WTC11 (cell line): Measurements from ENCODE around the gene DLG1. TPM values are rescaled to one million over a fixed set of nuclear protein-coding genes. Genes with fewer than 3 reads are reported as not detected.

Experiments
- ATAC-seq: fragments of 200-7000 bp; cut with Tn5 transposase; 2 replicates; pipeline ENCODE4 v1.10.0; 2021; ENCODE audit warnings: mild to moderate bottlenecking, moderate library complexity
- CTCF ChIA-PET: fragments of 300-600 bp; sonication (Branson Sonifier 250); formaldehyde crosslinking; loops from one replicate; lab custom pipeline; 2021; ENCODE audit warnings: antibody characterized with exemption; lab: Charles Lee
- POLR2A ChIA-PET: fragments of 350-600 bp; sonication (Branson Sonifier 250); formaldehyde crosslinking; loops from one replicate; lab custom pipeline; 2021; ENCODE audit warnings: antibody characterized with exemption; lab: Charles Lee
- DNase-seq: peaks from one replicate; pipeline ENCODE4 v3.0.0; 2021; ENCODE audit warnings: low spot score
- H3K27ac Mint-ChIP-seq: 2 replicates; pipeline ENCODE4 v1.8.0; 2021; ENCODE audit warnings: mixed read lengths
- H3K27me3 Mint-ChIP-seq: 2 replicates; pipeline ENCODE4 v1.8.0; 2021; ENCODE audit warnings: low read depth, mild to moderate bottlenecking, moderate library complexity, mixed read lengths
- H3K36me3 Mint-ChIP-seq: 2 replicates; pipeline ENCODE4 v1.8.0; 2021; ENCODE audit warnings: mixed read lengths
- H3K4me1 Mint-ChIP-seq: 2 replicates; pipeline ENCODE4 v1.8.0; 2022; ENCODE audit warnings: mixed read lengths
- H3K4me3 Mint-ChIP-seq: 2 replicates; pipeline ENCODE4 v1.8.0; 2021; ENCODE audit warnings: mild to moderate bottlenecking, moderate library complexity, mixed read lengths
- H3K9me3 Mint-ChIP-seq: 2 replicates; pipeline ENCODE4 v1.8.0; 2021; ENCODE audit warnings: mixed read lengths
- AFF4 ChIP-seq: sonication (generic); formaldehyde crosslinking; IDR thresholded peaks from 2 replicates; pipeline ENCODE4 v1.8.1; 2023; ENCODE audit warnings: mild to moderate bottlenecking, missing genetic modification reagents, borderline replicate concordance
- CTCF ChIP-seq: fragments of 200-600 bp; IDR thresholded peaks from 2 replicates; pipeline ENCODE4 v1.8.0; 2022; ENCODE audit warnings: antibody characterized with exemption
- EMX1 ChIP-seq: fragments of 250-450 bp; sonication (Bioruptor Pico); IDR thresholded peaks from 2 replicates; pipeline ENCODE4 v1.8.0; 2021; ENCODE audit warnings: mild to moderate bottlenecking
- ESRRA ChIP-seq: sonication (generic); formaldehyde crosslinking; IDR thresholded peaks from 2 replicates; pipeline ENCODE4 v1.8.1; 2022; ENCODE audit warnings: mild to moderate bottlenecking, missing genetic modification reagents, borderline replicate concordance
- FOXK1 ChIP-seq: sonication (generic); formaldehyde crosslinking; IDR thresholded peaks from 2 replicates; pipeline ENCODE4 v1.8.0; 2022; ENCODE audit warnings: mild to moderate bottlenecking, moderate library complexity, missing genetic modification reagents
- GRHL2 ChIP-seq: fragments of 250-450 bp; sonication (Bioruptor Pico); IDR thresholded peaks from 2 replicates; pipeline ENCODE4 v1.8.0; 2022; ENCODE audit warnings: mild to moderate bottlenecking, moderate library complexity; ENCODE audit not compliant: insufficient replicate concordance, severe bottlenecking
- HMGA2 ChIP-seq: fragments of 250-450 bp; sonication (Bioruptor Pico); IDR thresholded peaks from 2 replicates; pipeline ENCODE4 v1.4.0; 2021; ENCODE audit warnings: mild to moderate bottlenecking, moderate library complexity
- JAZF1 ChIP-seq: fragments of 250-450 bp; sonication (Bioruptor Pico); IDR thresholded peaks from 2 replicates; pipeline ENCODE4 v1.9.0; 2021; ENCODE audit warnings: moderate library complexity, mild to moderate bottlenecking, inconsistent platforms
- JUN ChIP-seq: sonication (generic); formaldehyde crosslinking; IDR thresholded peaks from 2 replicates; pipeline ENCODE4 v1.8.0; 2023; ENCODE audit warnings: mild to moderate bottlenecking, missing genetic modification reagents
- KAT7 ChIP-seq: sonication (generic); formaldehyde crosslinking; IDR thresholded peaks from 2 replicates; pipeline ENCODE4 v1.8.1; 2023; ENCODE audit warnings: missing genetic modification reagents, mild to moderate bottlenecking, borderline replicate concordance
- RORB ChIP-seq: fragments of 250-450 bp; sonication (Bioruptor Pico); IDR thresholded peaks from 2 replicates; pipeline ENCODE4 v1.9.0; 2021; ENCODE audit warnings: mild to moderate bottlenecking
- STAT6 ChIP-seq: sonication (generic); formaldehyde crosslinking; conservative IDR thresholded peaks from 2 replicates; pipeline ENCODE4 v1.8.1; 2023; ENCODE audit warnings: mild to moderate bottlenecking, low read depth, missing genetic modification reagents, moderate library complexity
- TCF7 ChIP-seq: sonication (generic); formaldehyde crosslinking; IDR thresholded peaks from 2 replicates; pipeline ENCODE4 v1.8.0; 2022; ENCODE audit warnings: mild to moderate bottlenecking, low read depth, missing genetic modification reagents, moderate library complexity
- TP53 ChIP-seq: sonication (generic); formaldehyde crosslinking; IDR thresholded peaks from 2 replicates; pipeline ENCODE4 v1.8.1; 2023; ENCODE audit warnings: mild to moderate bottlenecking, missing genetic modification reagents
- ZNF121 ChIP-seq: sonication (generic); formaldehyde crosslinking; IDR thresholded peaks from 2 replicates; pipeline ENCODE4 v1.8.0; 2023; ENCODE audit warnings: missing genetic modification reagents
- ZNF396 ChIP-seq: fragments of 250-450 bp; sonication (Bioruptor Pico); IDR thresholded peaks from 2 replicates; pipeline ENCODE4 v1.8.0; 2021; ENCODE audit warnings: mild to moderate bottlenecking, moderate library complexity, borderline replicate concordance
- ZNF423 ChIP-seq: fragments of 250-450 bp; sonication (Bioruptor Pico); IDR thresholded peaks from 2 replicates; pipeline ENCODE4 v2.1.2; 2022; ENCODE audit warnings: mild to moderate bottlenecking, moderate library complexity
- total RNA-seq: library from RNA; stranded (reverse); gene quantifications from 3 replicates; pipeline ENCODE4 v1.2.3, GENCODE V29; 2021
- TF ChIP-seq, protein P1 (sequence below): sonication (generic); formaldehyde crosslinking; IDR thresholded peaks from 2 replicates; pipeline ENCODE4 v1.8.1; 2023; ENCODE audit warnings: mild to moderate bottlenecking, missing genetic modification reagents
- TF ChIP-seq, protein P2 (sequence below): sonication (generic); formaldehyde crosslinking; IDR thresholded peaks from 2 replicates; pipeline ENCODE4 v1.8.1; 2022; ENCODE audit warnings: missing genetic modification reagents, borderline replicate concordance
- TF ChIP-seq, protein P3 (sequence below): sonication (generic); formaldehyde crosslinking; IDR thresholded peaks from 2 replicates; pipeline ENCODE4 v1.8.0; 2022; ENCODE audit warnings: mild to moderate bottlenecking, missing genetic modification reagents

DLG1 gene
- total RNA-seq, 1 experiment from 2014 or later = 81.1 TPM

- POLR2A ChIA-PET = interaction anchor here (0.6 kb wide), 1 partner anchor 73 kb away, joined by 3 read pairs; no protein-coding TSS in a partner anchor
- no peak overlapping the region for H3K27ac Mint-ChIP-seq
- TF ChIP-seq ESRRA = no peak
- TF ChIP-seq JUN (CRISPR knock-in tag) = no peak
- TF ChIP-seq ZNF423 (CRISPR knock-in tag) = no peak
- no peak for TF ChIP-seq TP53
- TF ChIP-seq RORB (CRISPR knock-in tag) = no peak
- TF ChIP-seq TCF7 (CRISPR knock-in tag) = no peak
- TF ChIP-seq CTCF = no peak
- TF ChIP-seq, protein P1, sequence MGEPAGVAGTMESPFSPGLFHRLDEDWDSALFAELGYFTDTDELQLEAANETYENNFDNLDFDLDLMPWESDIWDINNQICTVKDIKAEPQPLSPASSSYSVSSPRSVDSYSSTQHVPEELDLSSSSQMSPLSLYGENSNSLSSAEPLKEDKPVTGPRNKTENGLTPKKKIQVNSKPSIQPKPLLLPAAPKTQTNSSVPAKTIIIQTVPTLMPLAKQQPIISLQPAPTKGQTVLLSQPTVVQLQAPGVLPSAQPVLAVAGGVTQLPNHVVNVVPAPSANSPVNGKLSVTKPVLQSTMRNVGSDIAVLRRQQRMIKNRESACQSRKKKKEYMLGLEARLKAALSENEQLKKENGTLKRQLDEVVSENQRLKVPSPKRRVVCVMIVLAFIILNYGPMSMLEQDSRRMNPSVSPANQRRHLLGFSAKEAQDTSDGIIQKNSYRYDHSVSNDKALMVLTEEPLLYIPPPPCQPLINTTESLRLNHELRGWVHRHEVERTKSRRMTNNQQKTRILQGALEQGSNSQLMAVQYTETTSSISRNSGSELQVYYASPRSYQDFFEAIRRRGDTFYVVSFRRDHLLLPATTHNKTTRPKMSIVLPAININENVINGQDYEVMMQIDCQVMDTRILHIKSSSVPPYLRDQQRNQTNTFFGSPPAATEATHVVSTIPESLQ (CRISPR knock-in tag) = no peak
- no peak for TF ChIP-seq STAT6
- TF ChIP-seq, all 79 proteins: peak for 0
- Mint-ChIP-seq H3K36me3 (no peaks in the 10 kb centered on the region), H3K9me3 (no peaks in the 10 kb centered on the region), H3K27me3 (peaks cover 12% of the 10 kb centered on the region), H3K4me3 (no peak overlapping the region), H3K4me1 (peaks cover 32% of the 10 kb centered on the region)
- ATAC-seq = no peak
- CTCF ChIA-PET = interaction anchor here (0.5 to 2.7 kb wide), 2 partner anchors 20 to 1033 kb away, joined by 5 to 15 read pairs; no protein-coding TSS in a partner anchor
- DNase-seq = no peak
Observed at GRCh38 chr3:197023998-197024651, 274.3 kb downstream of the DLG1 start.

DNA sequence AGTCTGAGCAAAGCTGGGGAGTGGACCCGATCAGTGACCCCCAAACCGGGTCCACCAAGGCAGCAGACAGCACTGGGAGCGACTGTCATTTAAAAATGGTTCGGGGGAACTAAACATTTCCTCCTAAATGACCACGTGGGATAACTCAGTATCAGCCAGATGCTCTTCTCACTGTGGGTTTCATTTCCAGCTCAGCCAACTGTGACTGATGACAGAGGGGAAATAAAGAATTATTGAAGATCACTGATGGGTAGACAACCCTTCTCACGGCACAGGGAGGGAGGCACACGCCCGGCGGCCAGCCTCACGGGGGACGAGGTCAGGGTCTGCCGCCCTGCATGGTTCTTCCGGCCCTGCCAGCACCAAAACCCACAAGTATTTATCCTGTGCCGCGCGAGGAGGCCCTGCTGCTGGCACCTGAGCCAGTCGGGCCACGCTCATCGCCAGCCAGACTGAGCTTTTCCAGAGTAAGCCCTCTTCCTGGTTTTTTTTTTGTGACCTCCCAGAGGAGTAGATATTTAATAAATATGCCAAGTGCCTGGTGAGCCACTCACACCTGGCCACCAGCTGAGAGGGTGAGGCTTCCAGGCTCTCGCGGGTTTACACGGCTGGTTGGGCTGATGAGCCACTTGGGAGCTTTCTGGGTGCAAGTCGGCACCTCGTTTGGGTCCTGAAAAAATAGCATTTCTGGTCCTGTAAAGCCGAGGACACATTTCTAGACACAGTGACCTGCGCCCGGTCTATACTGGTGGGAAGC is 275.0 kb downstream of the DLG1 start:
- Mint-ChIP-seq H3K4me1 (peaks cover 32% of the 10 kb centered on the region), H3K27me3 (peaks cover 5% of the 10 kb centered on the region), H3K27ac (no peak overlapping the region), H3K36me3 (no peaks in the 10 kb centered on the region), H3K4me3 (no peak overlapping the region), H3K9me3 (no peaks in the 10 kb centered on the region)
- ChIA-PET POLR2A (interaction anchor here (0.6 kb wide), 1 partner anchor 74 kb away, joined by 3 read pairs; no protein-coding TSS in a partner anchor), CTCF (interaction anchor here (0.5 to 2.7 kb wide), 2 partner anchors 20 to 1034 kb away, joined by 5 to 15 read pairs; no protein-coding TSS in a partner anchor)
- ATAC-seq (no peak), DNase-seq (no peak)
- TF ChIP-seq AFF4 (CRISPR knock-in tag) (no peak), HMGA2 (CRISPR knock-in tag) (no peak), FOXK1 (CRISPR knock-in tag) (no peak), GRHL2 (CRISPR knock-in tag) (no peak), EMX1 (CRISPR knock-in tag) (no peak), ZNF396 (no peak), KAT7 (CRISPR knock-in tag) (no peak), ZNF121 (CRISPR knock-in tag) (no peak), JAZF1 (CRISPR knock-in tag) (no peak)
- TF ChIP-seq, protein P2, sequence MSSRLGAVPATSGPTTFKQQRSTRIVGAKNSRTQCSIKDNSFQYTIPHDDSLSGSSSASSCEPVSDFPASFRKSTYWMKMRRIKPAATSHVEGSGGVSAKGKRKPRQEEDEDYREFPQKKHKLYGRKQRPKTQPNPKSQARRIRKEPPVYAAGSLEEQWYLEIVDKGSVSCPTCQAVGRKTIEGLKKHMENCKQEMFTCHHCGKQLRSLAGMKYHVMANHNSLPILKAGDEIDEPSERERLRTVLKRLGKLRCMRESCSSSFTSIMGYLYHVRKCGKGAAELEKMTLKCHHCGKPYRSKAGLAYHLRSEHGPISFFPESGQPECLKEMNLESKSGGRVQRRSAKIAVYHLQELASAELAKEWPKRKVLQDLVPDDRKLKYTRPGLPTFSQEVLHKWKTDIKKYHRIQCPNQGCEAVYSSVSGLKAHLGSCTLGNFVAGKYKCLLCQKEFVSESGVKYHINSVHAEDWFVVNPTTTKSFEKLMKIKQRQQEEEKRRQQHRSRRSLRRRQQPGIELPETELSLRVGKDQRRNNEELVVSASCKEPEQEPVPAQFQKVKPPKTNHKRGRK (CRISPR knock-in tag) = no peak
- TF ChIP-seq, protein P3, sequence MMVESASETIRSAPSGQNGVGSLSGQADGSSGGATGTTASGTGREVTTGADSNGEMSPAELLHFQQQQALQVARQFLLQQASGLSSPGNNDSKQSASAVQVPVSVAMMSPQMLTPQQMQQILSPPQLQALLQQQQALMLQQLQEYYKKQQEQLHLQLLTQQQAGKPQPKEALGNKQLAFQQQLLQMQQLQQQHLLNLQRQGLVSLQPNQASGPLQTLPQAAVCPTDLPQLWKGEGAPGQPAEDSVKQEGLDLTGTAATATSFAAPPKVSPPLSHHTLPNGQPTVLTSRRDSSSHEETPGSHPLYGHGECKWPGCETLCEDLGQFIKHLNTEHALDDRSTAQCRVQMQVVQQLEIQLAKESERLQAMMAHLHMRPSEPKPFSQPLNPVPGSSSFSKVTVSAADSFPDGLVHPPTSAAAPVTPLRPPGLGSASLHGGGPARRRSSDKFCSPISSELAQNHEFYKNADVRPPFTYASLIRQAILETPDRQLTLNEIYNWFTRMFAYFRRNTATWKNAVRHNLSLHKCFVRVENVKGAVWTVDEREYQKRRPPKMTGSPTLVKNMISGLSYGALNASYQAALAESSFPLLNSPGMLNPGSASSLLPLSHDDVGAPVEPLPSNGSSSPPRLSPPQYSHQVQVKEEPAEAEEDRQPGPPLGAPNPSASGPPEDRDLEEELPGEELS (CRISPR knock-in tag) = no peak
